GM18519 (cell line): Measurements from ENCODE around the gene CUX1.
"Not testable (repeated sequence)": the region's sequence is repeated elsewhere in the genome, so short reads cannot be mapped to it uniquely, and the experiment has no call there.

Source experiments
- ATAC-seq: cut with Tn5 transposase; IDR thresholded peaks from one replicate; pipeline ENCODE4 v1.9.1; 2021; ENCODE audit warnings: mild to moderate bottlenecking, moderate library complexity; ENCODE audit not compliant: unreplicated experiment, low FRiP score

Gene CUX1

DNA sequence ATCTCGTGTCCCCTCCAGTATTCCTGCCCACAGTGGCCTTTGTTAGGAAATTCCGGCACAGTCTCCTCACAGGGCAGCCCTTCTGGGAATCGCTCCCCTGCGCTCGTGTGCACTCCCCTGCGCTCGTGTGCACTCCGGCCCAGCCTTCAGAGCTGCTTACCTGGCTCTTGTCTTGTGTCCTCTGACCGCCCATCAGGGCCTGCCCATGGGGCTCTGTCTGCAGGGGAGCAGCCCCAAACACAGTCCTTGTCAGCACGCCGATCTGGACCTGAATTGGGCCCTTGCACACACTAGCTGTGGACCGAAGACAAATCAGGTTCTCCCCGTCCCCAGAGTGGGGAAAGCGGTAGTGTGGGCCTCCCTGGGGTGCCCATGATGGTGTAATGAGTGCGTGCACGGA is 179.4 kb downstream of the CUX1 start:
- no peak for ATAC-seq

DNA sequence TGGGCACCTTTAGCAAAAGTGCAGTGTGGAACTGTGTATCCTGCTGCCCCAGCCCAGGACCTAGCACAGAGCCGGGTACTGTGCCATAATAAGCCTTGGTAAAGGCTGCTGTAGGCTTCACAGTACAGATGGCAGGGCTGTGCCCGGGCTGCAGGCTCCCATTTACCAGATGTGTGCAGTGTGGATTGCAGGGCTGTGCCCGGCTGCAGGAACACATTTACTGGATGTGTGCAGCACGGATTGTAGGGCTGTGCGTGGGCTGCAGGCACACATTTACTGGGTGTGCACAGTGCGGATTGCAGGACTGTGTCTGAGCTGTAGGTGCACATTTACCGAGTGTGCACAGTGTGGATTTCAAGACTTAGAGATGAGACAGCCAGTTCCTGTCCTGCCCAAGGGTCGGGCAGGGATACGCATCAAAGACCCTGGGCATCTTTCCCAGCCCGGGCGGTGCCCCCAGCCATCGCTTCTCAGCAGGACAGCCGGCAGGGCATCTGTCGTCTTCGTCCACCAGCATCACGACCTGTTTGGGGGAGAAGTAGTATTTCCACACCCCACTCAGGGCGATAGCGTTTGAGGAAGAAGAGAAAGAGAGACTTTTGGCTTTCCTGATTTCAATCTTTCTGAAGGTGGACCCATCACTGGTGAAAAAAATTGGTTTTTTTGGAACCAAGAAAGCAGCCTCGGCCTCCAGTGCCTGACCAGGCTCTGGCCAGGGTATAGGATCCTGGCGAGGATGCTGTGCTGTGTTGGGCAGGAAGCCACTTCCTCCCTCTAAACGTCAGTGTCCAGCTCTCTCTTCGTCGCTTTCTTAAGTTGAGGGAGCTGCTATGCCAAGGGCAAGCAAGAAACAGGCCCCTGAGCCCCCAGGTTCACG is 180.8 kb downstream of the CUX1 start:
- ATAC-seq, result no peak

DNA sequence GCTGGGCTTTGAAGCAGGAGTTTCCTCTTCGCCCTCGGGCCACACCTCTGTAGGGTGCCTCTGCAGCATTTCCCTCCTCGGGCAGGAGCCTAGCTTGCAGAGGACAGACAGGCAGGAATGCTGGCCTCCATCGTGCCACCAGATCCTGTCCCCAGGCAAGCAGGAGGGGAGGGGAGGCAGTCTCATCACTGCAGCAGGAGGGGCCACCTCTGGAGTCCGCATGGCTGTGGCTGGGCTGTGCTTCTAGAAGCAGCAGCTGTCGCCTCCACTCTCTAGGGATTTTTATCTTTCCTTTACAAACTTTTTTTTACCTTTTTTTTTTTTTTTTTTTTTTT is 181.4 kb downstream of the CUX1 start:
- ATAC-seq, result no peak

DNA sequence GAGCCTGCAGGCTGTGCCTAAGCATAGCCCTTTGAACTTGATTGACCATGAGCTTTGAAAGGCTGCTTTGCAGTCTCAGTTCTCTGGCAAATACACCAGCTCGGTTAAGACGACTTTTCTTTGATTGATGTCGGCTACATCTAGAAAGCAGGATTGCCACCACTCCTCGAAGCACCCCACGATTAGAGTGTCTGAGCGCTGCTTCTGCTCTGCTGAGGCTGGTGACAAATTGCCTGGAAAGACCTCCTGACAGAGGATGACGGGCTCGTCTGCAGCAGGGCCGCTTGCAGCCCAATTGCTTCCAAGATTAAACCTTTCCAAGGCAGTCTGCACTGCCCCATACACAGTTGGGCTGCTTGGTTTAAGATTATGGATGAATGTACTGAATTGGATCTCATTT is 182.0 kb downstream of the CUX1 start:
- ATAC-seq, result no peak

DNA sequence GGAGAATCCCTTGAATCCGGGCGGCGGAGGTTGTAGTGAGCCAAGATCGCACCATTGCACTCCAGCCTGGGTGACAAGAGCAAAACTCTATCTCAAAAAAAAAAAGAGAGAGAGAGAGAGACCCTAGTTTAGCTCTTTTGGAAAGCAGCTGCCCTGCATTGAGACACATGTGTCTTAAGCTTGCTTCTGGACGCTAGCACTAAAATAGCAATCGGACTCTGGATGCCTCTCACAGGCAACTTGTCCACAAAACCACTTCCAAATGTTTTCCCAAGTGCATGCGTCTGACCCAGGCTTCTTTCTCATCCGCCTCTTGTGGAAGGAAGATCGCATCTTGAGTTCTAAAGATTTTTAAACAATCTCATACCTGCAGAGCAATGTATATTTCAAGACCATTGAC is 182.7 kb downstream of the CUX1 start:
- no peak for ATAC-seq

DNA sequence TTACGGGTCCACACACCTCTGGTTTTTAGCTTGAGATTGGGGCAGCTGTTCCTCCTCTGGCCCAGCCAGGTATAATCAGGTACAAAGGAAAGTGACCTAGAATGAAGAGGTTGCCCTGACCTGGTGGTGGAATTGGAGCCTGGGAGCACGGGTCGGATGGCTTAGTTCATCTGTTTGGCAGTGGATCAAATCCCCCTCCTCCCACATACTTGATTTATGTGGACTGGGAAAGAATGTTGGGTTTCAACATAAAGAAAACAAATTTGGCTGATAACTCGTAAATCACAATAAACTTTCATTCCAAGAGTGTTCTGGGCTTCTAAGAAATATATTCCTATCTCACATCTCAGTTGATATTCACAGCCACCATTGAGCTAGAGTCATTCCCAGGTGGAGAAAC is 186.8 kb downstream of the CUX1 start:
- ATAC-seq, result no peak

DNA sequence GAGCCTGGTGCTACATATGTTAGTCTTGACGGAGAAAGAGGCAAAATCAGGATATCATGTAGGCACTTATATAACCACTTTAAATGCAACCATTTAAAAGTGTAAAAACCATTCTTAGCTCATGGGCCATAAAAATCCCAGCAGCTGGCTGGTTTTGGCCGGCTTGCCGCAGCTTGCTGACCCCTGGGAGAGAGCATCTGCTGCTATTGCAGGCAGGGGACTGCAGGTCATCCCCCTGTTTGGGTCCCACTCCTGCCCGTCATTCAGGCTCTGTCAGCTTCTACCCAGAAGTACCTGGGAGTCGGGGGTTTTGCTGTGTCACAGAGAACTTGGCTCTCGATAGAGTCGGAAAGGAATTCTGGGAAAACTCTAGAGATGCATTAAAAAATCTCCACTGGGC is 187.4 kb downstream of the CUX1 start:
- ATAC-seq, result no peak

DNA sequence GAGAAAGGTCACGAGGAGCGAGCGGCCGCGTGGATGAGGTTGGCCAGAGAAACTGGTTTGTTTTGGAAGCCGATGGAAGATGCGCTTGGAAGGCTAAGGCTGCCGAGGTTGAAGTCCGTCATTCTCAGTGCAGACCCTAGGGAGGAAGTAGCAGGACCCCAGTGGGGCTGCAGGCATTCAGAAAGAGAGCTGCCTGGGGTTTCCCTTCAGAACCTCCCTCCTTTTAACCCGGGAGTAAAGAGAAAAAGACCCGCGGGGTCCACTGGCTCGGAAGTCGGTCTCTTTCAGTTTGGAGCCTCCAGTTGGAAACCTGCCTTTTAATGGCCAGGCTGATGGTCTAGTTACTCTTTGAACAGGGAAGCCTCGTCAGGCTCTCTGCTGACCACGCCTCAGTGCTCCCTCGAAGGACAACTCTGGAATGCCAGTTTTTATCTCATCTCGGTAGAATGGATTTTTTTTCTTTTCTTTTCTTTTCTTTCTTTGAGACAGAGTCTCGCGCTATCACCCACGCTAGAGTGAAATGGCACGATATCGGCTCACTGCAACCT is 188.6 kb downstream of the CUX1 start:
- ATAC-seq, result no peak

DNA sequence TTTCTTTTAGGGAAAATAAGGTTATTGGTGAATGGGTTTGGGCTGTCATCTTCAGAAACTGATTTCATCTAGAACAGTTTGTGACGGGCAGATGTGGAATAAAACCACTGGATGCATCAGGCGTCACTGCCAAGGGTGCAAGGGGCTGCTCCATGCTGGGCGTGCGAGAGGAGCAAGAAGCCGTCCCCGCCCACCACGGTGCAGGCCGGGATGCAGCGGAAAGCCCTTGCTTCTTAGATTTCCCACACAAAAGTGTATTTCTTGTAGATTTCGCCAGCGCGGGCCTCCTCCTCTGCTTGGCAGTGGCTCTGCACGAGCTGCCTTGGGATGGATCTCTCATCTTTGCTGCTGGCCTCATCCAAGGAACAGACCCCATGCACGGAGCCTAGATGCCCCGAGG is 189.3 kb downstream of the CUX1 start:
- ATAC-seq, result no peak

DNA sequence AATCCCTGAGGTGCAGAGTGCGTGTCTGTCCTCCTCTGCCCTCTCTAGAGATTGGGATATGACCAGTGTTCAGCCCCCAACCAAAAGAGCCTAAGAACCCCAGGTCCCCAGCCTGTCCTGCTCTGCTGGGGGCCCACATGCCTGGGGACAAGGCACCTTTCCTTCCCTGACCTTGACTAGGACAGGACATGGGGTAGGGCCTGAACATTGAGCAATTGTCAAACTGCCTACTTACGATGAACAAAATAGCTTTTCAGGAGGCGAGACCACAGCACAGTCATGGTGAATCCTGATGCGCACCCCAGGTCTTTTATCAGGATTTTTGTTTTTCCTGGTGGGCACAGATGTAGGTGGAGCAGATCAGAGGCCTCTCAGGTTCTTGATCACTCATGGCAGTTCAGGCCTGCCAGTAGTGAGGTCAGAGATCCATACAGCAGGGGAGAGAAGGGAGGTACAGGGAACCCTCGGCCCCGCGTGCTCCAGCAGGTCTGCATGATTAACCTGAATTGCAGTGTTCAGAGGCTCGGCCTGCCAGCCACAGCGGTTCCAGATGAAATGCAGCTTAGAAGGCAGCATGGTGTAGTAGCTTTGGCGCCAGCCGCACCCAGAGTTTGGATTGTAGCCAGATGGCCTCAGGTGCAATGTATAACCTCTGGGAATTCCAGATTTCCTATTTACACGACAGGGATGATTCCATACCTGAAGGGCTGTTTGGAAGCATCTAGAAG is 191.3 kb downstream of the CUX1 start:
- ATAC-seq, result no peak

DNA sequence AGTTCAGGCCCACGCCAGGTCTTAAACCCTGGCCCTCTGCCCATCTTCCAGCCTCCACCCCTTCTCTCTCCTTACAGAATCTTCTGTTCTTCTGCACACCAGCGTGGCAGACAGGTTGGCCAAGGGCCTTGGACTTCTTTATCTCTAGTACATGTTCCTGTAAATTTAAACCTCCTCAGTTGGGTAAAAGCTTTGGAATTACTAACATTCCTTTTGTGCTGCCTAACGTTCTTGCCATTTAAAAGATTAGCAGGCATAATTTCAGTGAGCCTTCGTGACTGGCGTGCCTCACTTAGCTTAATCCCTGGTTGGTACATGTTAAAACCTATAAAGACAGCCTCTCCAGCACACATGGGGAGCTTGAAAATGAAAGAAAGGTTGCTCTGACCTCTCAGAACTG is 192.2 kb downstream of the CUX1 start:
- no peak for ATAC-seq

DNA sequence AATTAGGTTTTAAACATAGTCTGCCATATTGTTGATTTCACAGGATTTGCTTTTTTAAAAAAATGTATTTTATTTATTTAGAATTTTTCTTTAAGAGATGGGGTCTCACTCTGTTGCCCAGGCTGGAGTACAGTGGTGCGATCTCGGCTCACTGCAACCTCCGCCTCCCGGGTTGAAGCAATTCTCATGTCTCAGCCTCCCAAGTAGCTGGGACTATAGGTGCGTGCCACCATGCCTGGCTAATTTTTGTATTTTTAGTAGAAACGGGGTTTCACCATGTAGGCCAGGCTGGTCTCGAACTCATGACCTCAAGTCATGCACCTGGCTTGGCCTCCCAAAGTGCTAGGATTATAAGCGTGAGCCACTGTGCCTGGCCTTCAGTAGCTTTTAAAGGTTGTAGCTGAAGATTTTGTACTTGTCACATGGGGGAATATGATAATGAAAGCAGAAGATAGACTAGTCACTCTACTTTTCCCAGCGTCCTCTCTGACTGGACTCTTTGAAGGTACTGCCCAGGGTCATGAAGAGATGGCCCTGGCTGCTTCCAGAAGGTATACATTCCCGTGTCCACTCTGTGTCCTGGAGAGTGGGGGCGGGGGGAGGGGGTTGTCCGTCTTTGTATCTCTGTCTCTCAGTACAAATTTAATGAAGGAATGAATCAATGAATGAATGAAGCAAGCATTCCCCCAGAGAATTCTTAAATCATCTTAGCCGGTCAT is 194.8 kb downstream of the CUX1 start:
- ATAC-seq, result not testable (repeated sequence)

DNA sequence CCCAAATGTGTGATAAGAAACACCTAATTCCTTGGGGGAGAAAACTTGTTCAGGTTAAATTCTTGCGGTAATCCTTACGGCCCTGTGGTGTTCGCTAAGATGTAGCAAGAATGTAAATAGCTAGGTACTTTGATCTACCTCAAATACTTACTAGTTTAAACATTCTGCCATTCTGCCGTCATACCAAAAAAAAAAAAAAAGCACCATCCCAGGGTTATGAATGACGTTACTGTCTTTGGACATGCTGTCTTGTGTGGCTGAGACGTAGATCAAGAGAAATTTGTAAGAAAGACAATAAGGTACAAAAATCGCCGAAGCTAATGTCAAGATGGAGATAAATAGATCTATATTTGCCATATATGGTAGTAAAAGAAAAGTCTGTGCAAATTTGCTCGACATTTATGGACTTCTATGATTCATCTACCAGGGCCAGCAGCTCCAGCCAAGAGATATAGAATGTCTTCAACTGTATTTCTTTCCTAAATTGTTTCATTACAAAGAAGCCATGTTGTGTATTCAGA is 195.6 kb downstream of the CUX1 start:
- ATAC-seq, result no peak

DNA sequence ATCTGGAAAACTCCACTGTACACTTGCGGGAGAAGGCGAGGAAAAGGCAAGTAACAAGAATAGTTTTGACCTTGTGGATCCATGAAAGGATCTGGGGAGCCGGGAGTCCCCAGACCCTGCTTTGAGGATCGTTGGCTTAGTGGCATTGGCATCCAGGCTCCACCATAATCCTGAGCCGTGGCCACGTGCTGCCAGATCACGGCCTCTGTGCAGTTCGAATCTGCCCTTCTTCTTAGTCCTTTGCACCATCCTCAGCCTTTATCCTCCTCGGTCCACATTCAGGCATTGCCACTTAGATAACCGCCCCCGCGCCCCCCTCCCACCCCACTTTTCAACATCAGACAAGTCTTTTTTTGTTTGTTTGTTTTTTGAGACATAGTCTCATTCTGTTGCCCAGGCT is 201.4 kb downstream of the CUX1 start:
- no peak for ATAC-seq

DNA sequence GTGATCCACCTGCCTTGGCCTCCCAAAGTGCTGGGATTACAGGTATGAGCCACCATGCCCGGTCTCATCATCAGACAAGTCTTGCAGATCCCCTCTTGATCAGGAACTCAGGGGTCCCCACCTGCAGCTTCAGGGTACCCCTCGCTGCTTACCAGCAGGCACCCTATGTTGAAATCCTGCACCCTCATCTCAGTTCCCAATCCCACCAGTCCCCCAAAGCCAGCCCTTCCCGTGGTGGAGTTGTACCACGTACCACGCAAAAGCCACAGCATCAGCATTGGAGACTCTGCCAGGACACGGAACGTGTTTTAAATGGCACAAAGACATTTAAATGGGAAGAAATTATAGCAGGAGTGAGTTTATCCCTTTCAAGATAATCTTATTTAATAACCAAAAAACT is 202.0 kb downstream of the CUX1 start:
- no peak for ATAC-seq

DNA sequence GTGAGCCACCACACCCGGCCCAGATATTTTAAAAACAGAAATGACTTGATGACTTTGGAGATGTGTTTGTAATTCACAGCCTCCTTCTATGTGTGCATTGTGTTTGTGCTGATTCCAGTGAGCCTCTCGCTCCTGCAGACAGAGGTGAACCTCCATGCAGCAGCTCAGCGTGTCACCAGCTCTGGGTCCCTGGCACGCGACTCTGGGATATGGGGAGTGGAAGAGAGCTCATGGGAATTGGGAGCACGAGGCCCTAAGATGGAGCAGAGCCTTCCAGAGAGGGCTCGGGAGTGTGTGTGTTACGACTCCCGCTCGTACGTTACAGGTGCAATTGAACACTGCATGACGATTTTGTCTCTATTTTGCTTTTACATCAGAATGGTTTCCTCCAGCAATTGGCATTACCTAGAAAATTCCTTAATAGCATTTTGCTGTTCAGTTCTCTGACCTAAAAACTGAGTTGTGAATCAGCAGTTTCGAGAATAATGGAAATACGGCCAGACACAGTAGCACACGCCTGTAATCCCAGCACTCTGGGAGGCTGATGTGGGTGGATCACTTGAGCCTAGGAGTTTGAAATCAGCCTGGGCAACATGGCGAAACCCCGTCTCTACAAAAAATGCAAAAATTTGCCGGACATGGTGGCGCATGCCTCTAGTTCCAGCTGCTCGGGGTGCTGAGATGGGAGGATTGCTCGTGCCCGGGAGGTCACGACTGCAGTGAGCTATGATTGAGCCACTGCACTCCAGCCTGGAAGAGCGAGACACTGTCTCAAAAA is 204.6 kb downstream of the CUX1 start:
- ATAC-seq, result no peak

DNA sequence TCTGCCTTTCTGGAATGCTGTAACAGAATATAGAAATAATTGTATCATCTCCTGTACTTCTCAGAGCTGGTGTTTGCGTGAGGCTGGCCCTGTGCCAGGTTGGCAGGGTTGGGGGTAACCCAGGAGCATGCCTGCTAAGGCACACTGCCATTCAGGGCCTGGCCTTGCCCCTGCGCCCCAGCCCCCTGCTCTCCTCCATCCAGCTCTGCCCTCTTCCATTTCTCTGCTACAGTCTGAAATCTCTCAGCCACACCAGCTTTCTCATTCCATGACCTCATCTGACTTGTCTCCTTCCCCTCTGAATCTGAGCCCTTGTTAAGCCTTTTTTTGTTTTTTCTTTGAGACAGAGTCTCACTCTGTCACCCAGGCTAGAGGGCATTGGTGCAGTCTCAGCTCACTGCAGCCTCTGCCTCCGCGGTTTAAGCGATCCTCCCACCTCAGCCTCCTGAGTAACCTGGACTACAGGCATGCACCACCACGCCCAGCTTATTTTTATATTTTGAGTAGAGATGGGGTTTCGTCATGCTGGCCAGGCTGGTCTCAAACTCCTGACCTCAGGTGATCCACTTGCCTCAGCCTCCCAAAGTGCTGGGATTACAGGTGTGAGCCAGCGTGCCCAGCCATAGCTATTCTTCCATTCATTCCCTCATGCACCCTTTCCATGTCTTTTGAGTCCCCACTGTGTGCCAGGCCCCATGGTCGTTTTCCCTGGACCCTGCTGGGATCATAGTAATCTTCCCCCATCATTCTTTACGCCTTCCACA is 206.8 kb downstream of the CUX1 start:
- no peak for ATAC-seq

DNA sequence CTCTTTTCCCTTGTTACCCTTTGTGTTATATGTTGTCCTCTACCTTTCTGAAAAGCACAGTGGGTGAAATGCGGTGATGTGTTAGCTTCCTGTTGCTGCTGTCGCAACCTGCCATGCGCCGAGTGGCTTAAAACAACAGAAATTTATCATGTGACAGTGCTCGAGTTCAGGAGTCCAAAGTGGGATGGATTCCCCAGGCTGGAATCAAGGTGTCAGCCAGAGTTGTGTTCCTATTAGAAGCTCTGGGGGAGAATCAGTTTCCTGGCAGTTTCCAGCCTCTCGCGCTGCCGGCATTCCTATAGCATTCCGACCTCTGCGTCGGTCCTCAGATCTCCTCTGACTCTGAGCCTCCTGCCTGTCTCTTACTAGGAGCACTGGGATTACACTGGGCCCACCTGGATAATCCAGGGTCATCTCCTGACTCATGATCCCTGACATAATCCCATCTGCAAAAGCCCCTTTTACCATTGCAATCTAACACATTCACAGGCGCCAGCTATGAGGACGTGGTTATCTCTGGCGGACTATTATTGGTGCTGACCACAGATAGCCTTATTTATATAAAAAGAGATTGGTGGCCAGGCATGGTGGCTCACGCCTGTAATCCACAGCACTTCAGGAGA is 207.5 kb downstream of the CUX1 start:
- no peak for ATAC-seq

DNA sequence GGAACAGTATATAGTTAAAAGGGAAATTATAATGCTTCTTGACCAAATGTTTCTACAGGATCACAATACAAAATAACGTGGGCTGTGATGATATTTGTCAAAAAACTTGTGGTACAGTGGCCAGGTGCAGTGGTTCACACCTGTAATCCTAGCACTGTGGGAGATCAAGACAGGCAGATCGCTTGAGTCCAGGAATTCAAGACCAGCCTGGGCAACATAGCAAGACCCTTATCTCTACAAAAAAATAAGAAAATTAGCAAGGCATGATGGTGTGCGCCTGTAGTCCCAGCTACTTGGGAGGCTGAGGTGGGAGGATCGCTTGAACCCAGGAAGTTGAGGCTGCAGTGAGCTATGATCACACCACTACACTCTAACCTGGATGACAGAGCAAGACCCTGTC is 208.4 kb downstream of the CUX1 start:
- ATAC-seq, result not testable (repeated sequence)
